B cell (primary cell): ENCODE data around the gene PPT2. TPM values are rescaled to one million over a fixed set of nuclear protein-coding genes. Genes with fewer than 3 reads are reported as not detected.

Source experiments
- ATAC-seq: fragments of 200-7000 bp; cut with Tn5 transposase; one replicate; pipeline ENCODE4 v1.10.0; 2021; ENCODE audit warnings: low read depth, mild to moderate bottlenecking, moderate number of reproducible peaks, moderate library complexity
- CTCF ChIA-PET: fragments of 350-600 bp; sonication (Branson Sonifier 250); formaldehyde crosslinking; loops from one replicate; lab custom pipeline; 2021; ENCODE audit warnings: antibody characterized with exemption, inconsistent platforms; lab: Charles Lee
- POLR2A ChIA-PET: fragments of 350-600 bp; sonication (Branson Sonifier 250); formaldehyde crosslinking; loops from one replicate; lab custom pipeline; 2021; ENCODE audit warnings: antibody characterized with exemption; lab: Charles Lee
- DNase-seq: peaks from one replicate; pipeline ENCODE4 v3.0.0; 2013
- H2AFZ ChIP-seq: 2 replicates; pipeline ENCODE4 v1.6.1; 2012; ENCODE audit warnings: mild to moderate bottlenecking, low read depth, low read length; ENCODE audit not compliant: insufficient read depth, poor library complexity, severe bottlenecking
- H3K27ac ChIP-seq, 2 donors: 1 replicate in 1 of 2; 2 replicates in 1 of 2; pipeline ENCODE4 v1.5.1; 2012 to 2013; ENCODE audit warnings: low read length in 2 of 2, mild to moderate bottlenecking in 2 of 2, moderate library complexity in 1 of 2
- H3K27me3 ChIP-seq, 4 experiments: fragments of 200-600 bp in 1 of 4; sonication (generic) in 1 of 4; replicated peaks in 1 of 4; 1 replicate in 2 of 4; 2 replicates in 2 of 4; pipeline versions ENCODE4 v1.6.1 to v1.7.0; 2013 to 2016; ENCODE audit warnings: low read length in 3 of 4, mild to moderate bottlenecking in 2 of 4, mixed read lengths in 1 of 4, moderate library complexity in 1 of 4; ENCODE audit not compliant: insufficient read depth in 4 of 4, control insufficient read depth in 3 of 4; ENCODE audit errors: control extremely low read depth in 1 of 4
- H3K36me3 ChIP-seq, 2 experiments: replicated peaks in 1 of 2; 1 replicate in 1 of 2; 2 replicates in 1 of 2; pipeline versions ENCODE4 v1.6.1 to v1.7.1; 2013; ENCODE audit warnings: low read length in 1 of 2; ENCODE audit not compliant: insufficient read depth in 2 of 2, control insufficient read depth in 1 of 2; ENCODE audit errors: control extremely low read depth in 1 of 2, extremely low read depth in 1 of 2
- H3K4me1 ChIP-seq, 2 donors: fragments of 200-600 bp in 1 of 2; sonication (generic) in 1 of 2; 1 replicate in 1 of 2; 2 replicates in 1 of 2; pipeline versions ENCODE4 v1.5.1 to v1.6.1; 2013 to 2017; ENCODE audit warnings: low read length in 2 of 2; ENCODE audit not compliant: control insufficient read depth in 2 of 2, insufficient read depth in 2 of 2
- H3K4me2 ChIP-seq: replicated peaks from 2 replicates; pipeline ENCODE3; 2012; ENCODE audit warnings: mild to moderate bottlenecking, low read depth, low read length; ENCODE audit not compliant: poor library complexity, severe bottlenecking
- H3K4me3 ChIP-seq, 5 experiments: fragments of 200-600 bp in 1 of 5; sonication (generic) in 1 of 5; 1 replicate in 3 of 5; 2 replicates in 2 of 5; pipeline versions ENCODE4 v1.5.1 to v1.7.0; 2011 to 2016; ENCODE audit warnings: low read length in 4 of 5, mild to moderate bottlenecking in 4 of 5, low read depth in 2 of 5, control low read depth in 1 of 5, moderate library complexity in 1 of 5; ENCODE audit not compliant: insufficient read depth in 1 of 5; ENCODE audit errors: control extremely low read depth in 1 of 5, extremely low read depth in 1 of 5
- H3K79me2 ChIP-seq: fragments of 200-600 bp; sonication (generic); one replicate; pipeline ENCODE4 v1.6.0; 2016; ENCODE audit warnings: low read length; ENCODE audit not compliant: control insufficient read depth, insufficient read depth
- H3K9ac ChIP-seq: fragments of 200-600 bp; sonication (generic); 2 replicates; pipeline ENCODE4 v1.6.1; 2017; ENCODE audit warnings: mild to moderate bottlenecking, low read length, moderate library complexity
- H3K9me3 ChIP-seq, 3 donors: one replicate each; pipeline versions ENCODE4 v1.6.1 to v1.7.1; 2013; ENCODE audit warnings: low read length in 2 of 3; ENCODE audit not compliant: control insufficient read depth in 2 of 3, insufficient read depth in 1 of 3; ENCODE audit errors: control extremely low read depth in 1 of 3
- H4K20me1 ChIP-seq: 2 replicates; pipeline ENCODE4 v1.6.0; 2012; ENCODE audit warnings: mild to moderate bottlenecking, low read length; ENCODE audit not compliant: insufficient read depth, control insufficient read depth, poor library complexity, severe bottlenecking
- H3K27ac Mint-ChIP-seq: one replicate; pipeline ENCODE4 v1.8.0; 2021; ENCODE audit warnings: mixed read lengths
- H3K27me3 Mint-ChIP-seq: one replicate; pipeline ENCODE4 v1.8.0; 2021; ENCODE audit warnings: mixed read lengths
- H3K4me1 Mint-ChIP-seq: one replicate; pipeline ENCODE4 v1.8.0; 2021; ENCODE audit warnings: mixed read lengths
- H3K4me3 Mint-ChIP-seq: one replicate; pipeline ENCODE4 v1.8.0; 2021; ENCODE audit warnings: mixed read lengths
- H3K9me3 Mint-ChIP-seq: one replicate; pipeline ENCODE4 v1.8.0; 2022; ENCODE audit warnings: mixed read lengths; ENCODE audit not compliant: insufficient read depth
- EZH2 ChIP-seq: IDR thresholded peaks from 2 replicates; pipeline ENCODE4 v1.6.1; 2012; ENCODE audit warnings: borderline replicate concordance, low read depth, mild to moderate bottlenecking, moderate library complexity, low read length; ENCODE audit not compliant: insufficient read depth, poor library complexity, severe bottlenecking
- WGBS: methylation state at CpG from one replicate; pipeline ENCODE4 v1.1.5; 2013; ENCODE audit warnings: missing lambda C conversion rate; ENCODE audit not compliant: insufficient coverage; 5-methylcytosine and 5-hydroxymethylcytosine counted together
- intact Hi-C: fragments of 100-400 bp; cut with micrococcal nuclease; formaldehyde crosslinking; loops from one replicate; pipeline ENCODE4 v1.10.0; 2022
- polyA plus RNA-seq: library from polyadenylated mRNA; depleted of rRNA; stranded (reverse); fragments of >200 nt; gene quantifications from 2 replicates; pipeline ENCODE4 v1.2.3, GENCODE V29; 2012
- total RNA-seq, 2 donors: library from RNA; stranded (reverse); fragments of 120-200 nt in 1 of 2; gene quantifications; 1 replicate in 1 of 2; 2 replicates in 1 of 2; pipeline versions ENCODE4 v1.2.3 to v1.2.4, GENCODE V29; 2013 to 2022
- TF ChIP-seq, protein P1 (sequence below): fragments of 200-600 bp; IDR thresholded peaks from one replicate; pipeline ENCODE4 v1.8.0; 2022; ENCODE audit warnings: antibody characterized with exemption, mild to moderate bottlenecking

Gene PPT2
- total and polyA plus RNA-seq, 2 donors (not counting 1 experiment from before 2014, with no cell fraction given) = 1.2 to 4.2 TPM

DNA sequence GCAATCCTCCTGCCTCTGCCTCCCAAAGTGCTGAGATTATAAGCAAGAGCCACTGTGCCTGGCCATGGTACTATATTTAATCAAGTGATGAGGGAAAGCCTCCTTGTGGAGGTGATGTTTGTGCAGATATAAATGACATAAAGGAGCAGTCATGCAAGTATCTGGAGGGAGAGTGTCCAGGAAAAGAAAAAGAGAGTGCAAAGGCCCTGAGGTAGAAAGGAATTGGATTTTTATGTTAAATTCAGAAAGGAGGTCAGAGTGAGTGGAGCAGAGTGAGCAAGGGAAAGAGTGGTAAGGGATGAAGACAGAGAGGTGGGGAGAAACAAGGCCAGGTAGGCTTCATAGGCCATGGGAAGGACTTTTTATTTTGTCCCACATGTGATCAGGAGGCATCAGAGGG is 16.5 kb upstream of the PPT2 start:
- no peak overlapping the region for H3K4me3 ChIP-seq
- Mint-ChIP-seq H3K4me1 (no peaks in the 10 kb centered on the region), H3K4me3 (no peak overlapping the region), H3K27me3 (peaks cover 20% of the 10 kb centered on the region), H3K27ac (no peak overlapping the region), H3K9me3 (no peaks in the 10 kb centered on the region)
- no peaks in the 10 kb centered on the region for H3K79me2 ChIP-seq
- no peak overlapping the region for H2AFZ ChIP-seq
- H3K27me3 ChIP-seq = peaks cover 0 to 5% (median 2%) of the 10 kb centered on the region in 4 experiments
- H3K27ac ChIP-seq = no peak overlapping the region
- CTCF ChIA-PET = no interaction called here
- POLR2A ChIA-PET = no interaction called here
- intact Hi-C loops = no loop called here
- TF ChIP-seq, protein P1, sequence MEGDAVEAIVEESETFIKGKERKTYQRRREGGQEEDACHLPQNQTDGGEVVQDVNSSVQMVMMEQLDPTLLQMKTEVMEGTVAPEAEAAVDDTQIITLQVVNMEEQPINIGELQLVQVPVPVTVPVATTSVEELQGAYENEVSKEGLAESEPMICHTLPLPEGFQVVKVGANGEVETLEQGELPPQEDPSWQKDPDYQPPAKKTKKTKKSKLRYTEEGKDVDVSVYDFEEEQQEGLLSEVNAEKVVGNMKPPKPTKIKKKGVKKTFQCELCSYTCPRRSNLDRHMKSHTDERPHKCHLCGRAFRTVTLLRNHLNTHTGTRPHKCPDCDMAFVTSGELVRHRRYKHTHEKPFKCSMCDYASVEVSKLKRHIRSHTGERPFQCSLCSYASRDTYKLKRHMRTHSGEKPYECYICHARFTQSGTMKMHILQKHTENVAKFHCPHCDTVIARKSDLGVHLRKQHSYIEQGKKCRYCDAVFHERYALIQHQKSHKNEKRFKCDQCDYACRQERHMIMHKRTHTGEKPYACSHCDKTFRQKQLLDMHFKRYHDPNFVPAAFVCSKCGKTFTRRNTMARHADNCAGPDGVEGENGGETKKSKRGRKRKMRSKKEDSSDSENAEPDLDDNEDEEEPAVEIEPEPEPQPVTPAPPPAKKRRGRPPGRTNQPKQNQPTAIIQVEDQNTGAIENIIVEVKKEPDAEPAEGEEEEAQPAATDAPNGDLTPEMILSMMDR = no peak
- no peak for TF ChIP-seq EZH2
- no peaks in the 10 kb centered on the region for H3K4me1 ChIP-seq
- ATAC-seq = no peak
- no peaks in the 10 kb centered on the region for H3K9me3 ChIP-seq
- no peaks in the 10 kb centered on the region for H4K20me1 ChIP-seq
- H3K9ac ChIP-seq = no peak overlapping the region
- H3K36me3 ChIP-seq = no peaks in the 10 kb centered on the region
- H3K4me2 ChIP-seq = no peak overlapping the region
- DNase-seq = no peak

DNA sequence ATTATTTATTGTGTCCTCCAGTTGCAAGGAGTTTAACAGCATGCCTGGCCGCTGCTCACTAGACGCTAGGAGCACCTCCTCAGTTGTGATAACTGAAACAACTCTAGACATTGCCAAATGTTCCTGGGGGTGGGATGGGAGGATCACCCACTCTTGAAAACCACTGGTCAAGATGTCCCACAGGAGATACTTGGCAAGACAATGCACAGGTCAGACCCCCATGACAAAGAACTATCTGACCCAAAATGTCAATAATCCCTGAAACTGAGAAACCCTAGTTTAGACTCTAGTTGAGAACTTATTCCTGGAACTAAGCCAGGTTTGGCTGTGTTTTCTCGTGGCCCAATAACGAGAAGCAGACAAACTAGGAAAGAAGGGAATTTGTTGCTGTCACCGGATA is 14.4 kb upstream of the PPT2 start:
- no peaks in the 10 kb centered on the region for H3K4me1 ChIP-seq
- DNase-seq (no peak), ATAC-seq (no peak)
- H3K9me3 ChIP-seq = no peaks in the 10 kb centered on the region
- ChIA-PET CTCF (interaction anchor here (0.7 kb wide), 1 partner anchor 179 kb away, joined by 3 read pairs; no protein-coding TSS in a partner anchor), POLR2A (no interaction called here)
- no peaks in the 10 kb centered on the region for H3K36me3 ChIP-seq
- 88% methylated on average over 2 of the region's 5 CpGs for WGBS
- no peak overlapping the region for H3K9ac ChIP-seq
- peaks cover 0 to 5% (median 2%) of the 10 kb centered on the region in 4 experiments for H3K27me3 ChIP-seq
- Mint-ChIP-seq H3K4me1 (no peaks in the 10 kb centered on the region), H3K27ac (no peak overlapping the region), H3K9me3 (no peaks in the 10 kb centered on the region), H3K4me3 (no peak overlapping the region), H3K27me3 (peaks cover 12% of the 10 kb centered on the region)
- H2AFZ ChIP-seq = no peak overlapping the region
- H4K20me1 ChIP-seq = no peaks in the 10 kb centered on the region
- no peak overlapping the region for H3K4me2 ChIP-seq
- H3K27ac ChIP-seq = no peak overlapping the region
- intact Hi-C loops = no loop called here
- TF ChIP-seq, protein P1 = no peak
- TF ChIP-seq EZH2 = no peak
- no peaks in the 10 kb centered on the region for H3K79me2 ChIP-seq
- H3K4me3 ChIP-seq = no peak overlapping the region
